Upper lobe of left lung (tissue), 4 donors: ENCODE results near the gene DTL.

ENCODE experiments used
- EP300 ChIP-seq, 4 donors: sonication (generic); formaldehyde crosslinking; IDR thresholded peaks; one replicate each; pipeline ENCODE4 v1.5.1; 2017; ENCODE audit warnings: antibody characterized with exemption in 4 of 4, control low read depth in 2 of 4
- TF ChIP-seq, protein P1 (sequence below), 6 experiments: fragments of 450-650 bp in 4 of 6; fragments of 200-600 bp in 2 of 6; sonication (generic) in 2 of 6; IDR thresholded peaks; one replicate each; pipeline ENCODE4 v1.5.1; 2016 to 2019; ENCODE audit warnings: antibody characterized with exemption in 6 of 6

DNA sequence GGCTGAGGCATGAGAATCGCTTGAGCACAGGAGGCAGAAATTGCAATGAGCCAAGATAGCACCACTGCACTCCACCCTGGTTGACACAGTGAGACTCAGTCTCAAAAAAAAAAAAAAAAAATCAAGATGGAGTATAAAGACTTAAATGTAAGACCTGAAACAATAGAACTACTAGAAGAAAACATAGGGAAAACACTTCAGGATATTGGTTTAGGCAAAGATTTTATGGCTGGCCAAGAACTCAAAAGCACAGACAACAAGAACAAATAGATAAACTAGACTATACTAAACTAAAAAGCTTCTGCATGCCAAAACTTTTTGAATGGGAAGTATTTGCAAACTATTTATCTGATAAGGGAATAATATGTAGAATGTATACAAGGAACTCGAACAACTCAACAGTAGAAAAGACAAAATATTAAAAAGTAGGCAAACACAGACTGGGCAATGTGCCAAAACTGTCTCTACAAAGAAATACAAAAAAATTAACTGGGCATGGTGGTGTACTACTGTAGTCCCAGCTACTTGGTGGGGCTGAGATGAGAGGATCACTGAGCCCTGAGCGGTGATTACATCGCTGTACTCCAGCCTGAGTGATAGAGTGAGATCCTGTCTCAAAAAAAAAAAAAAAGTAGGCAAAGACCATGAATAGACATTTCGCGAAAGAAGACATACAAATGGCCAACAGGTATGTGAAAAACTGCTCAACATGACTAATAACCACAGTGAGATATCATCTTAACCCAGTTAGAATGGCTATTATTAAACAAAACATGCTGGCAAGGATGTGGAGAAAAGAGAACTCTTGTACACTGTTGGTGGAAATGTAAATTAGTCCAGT lies 25.3 kb downstream of the DTL start:
- TF ChIP-seq, protein P1, sequence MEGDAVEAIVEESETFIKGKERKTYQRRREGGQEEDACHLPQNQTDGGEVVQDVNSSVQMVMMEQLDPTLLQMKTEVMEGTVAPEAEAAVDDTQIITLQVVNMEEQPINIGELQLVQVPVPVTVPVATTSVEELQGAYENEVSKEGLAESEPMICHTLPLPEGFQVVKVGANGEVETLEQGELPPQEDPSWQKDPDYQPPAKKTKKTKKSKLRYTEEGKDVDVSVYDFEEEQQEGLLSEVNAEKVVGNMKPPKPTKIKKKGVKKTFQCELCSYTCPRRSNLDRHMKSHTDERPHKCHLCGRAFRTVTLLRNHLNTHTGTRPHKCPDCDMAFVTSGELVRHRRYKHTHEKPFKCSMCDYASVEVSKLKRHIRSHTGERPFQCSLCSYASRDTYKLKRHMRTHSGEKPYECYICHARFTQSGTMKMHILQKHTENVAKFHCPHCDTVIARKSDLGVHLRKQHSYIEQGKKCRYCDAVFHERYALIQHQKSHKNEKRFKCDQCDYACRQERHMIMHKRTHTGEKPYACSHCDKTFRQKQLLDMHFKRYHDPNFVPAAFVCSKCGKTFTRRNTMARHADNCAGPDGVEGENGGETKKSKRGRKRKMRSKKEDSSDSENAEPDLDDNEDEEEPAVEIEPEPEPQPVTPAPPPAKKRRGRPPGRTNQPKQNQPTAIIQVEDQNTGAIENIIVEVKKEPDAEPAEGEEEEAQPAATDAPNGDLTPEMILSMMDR (IDR thresholded peaks at IDR 0.05), result no peak
- TF ChIP-seq EP300 (IDR thresholded peaks at IDR 0.05), result no peak
